Amniotic epithelial cell (primary cell): ENCODE measurements around the gene METTL23.

ENCODE experiments used
- DNase-seq: peaks from one replicate; pipeline ENCODE4 v3.0.0-alpha.2; 2010; ENCODE audit warnings: low read depth

The METTL23 gene

GRCh38 chr17:76772842-76773525 lies 46.3 kb downstream of the METTL23 start:
- peak; percentile 97 for DNase-seq

- peak; percentile 9 for DNase-seq
These were observed 48.5 kb downstream of the METTL23 start for GRCh38 chr17:76775021-76775600.

GRCh38 chr17:76781056-76781982 lies 54.7 kb downstream of the METTL23 start:
- DNase-seq: no peak

- DNase-seq: no peak
These were observed 56.5 kb downstream of the METTL23 start for GRCh38 chr17:76783146-76783545.
